ENCODE results near the gene OARD1.
"Not testable (repeated sequence)": the region's sequence is repeated elsewhere in the genome, so short reads cannot be mapped to it uniquely, and the experiment has no call there.

The OARD1 gene

GRCh38 chr6:41071923-41072835 is at the start of gene OARD1:
Gene OARD1, minus strand, starts transcription at chr6:41072356. Its CDS starts 722 bp downstream, at chr6:41071634.
- peak; percentile 99 for DNase-seq (ENCODE audit: low spot score)

GRCh38 chr6:41120058-41120457 is 47.9 kb upstream of the OARD1 start:
- DNase-seq (ENCODE audit: low spot score): no peak

GRCh38 chr6:41119508-41119907 is 47.4 kb upstream of the OARD1 start:
- no peak for DNase-seq (ENCODE audit: low spot score)

- not testable (repeated sequence) for DNase-seq (ENCODE audit: low spot score)
Observed at GRCh38 chr6:41115027-41115426, 42.9 kb upstream of the OARD1 start.

GRCh38 chr6:41111017-41111416 is 38.9 kb upstream of the OARD1 start:
- DNase-seq (ENCODE audit: low spot score): no peak

- no peak for DNase-seq (ENCODE audit: low spot score)
Observed at GRCh38 chr6:41103847-41104246, 31.7 kb upstream of the OARD1 start.

- DNase-seq (ENCODE audit: low spot score): no peak
Observed at GRCh38 chr6:41100871-41101287, 28.7 kb upstream of the OARD1 start.

GRCh38 chr6:41098366-41098765 is 26.2 kb upstream of the OARD1 start:
- no peak for DNase-seq (ENCODE audit: low spot score)

- DNase-seq (ENCODE audit: low spot score): no peak
Observed at GRCh38 chr6:41097467-41098090, 25.4 kb upstream of the OARD1 start.

- no peak for DNase-seq (ENCODE audit: low spot score)
Observed at GRCh38 chr6:41093729-41094128, 21.6 kb upstream of the OARD1 start.

- DNase-seq (ENCODE audit: low spot score): peak; percentile 55
Observed at GRCh38 chr6:41092421-41093140, 20.4 kb upstream of the OARD1 start.

- DNase-seq (ENCODE audit: low spot score): no peak
Observed at GRCh38 chr6:41090841-41091761, 18.9 kb upstream of the OARD1 start.

- no peak for DNase-seq (ENCODE audit: low spot score)
Observed at GRCh38 chr6:41088451-41088850, 16.3 kb upstream of the OARD1 start.

- no peak for DNase-seq (ENCODE audit: low spot score)
Observed at GRCh38 chr6:41085182-41085581, 13.0 kb upstream of the OARD1 start.

- DNase-seq (ENCODE audit: low spot score): no peak
Observed at GRCh38 chr6:41083072-41083471, 10.9 kb upstream of the OARD1 start.

- no peak for DNase-seq (ENCODE audit: low spot score)
Observed at GRCh38 chr6:41080621-41081020, 8.5 kb upstream of the OARD1 start.

GRCh38 chr6:41079080-41079479 is 6.9 kb upstream of the OARD1 start:
- no peak for DNase-seq (ENCODE audit: low spot score)

- no peak for DNase-seq (ENCODE audit: low spot score)
Observed at GRCh38 chr6:41078101-41078500, 5.9 kb upstream of the OARD1 start.

GRCh38 chr6:41077536-41077935 is 5.4 kb upstream of the OARD1 start:
- no peak for DNase-seq (ENCODE audit: low spot score)

GRCh38 chr6:41075651-41076626 is 3.8 kb upstream of the OARD1 start:
- no peak for DNase-seq (ENCODE audit: low spot score)

All from NAMALWA (cell line).